Measurements from ENCODE around the gene SLAIN1. TPM values are rescaled to one million over a fixed set of nuclear protein-coding genes. Genes with fewer than 3 reads are reported as not detected.

The SLAIN1 gene
- total and polyA plus RNA-seq, 2 of the 8 experiments (the other 6 are each of a cell fraction or from before 2014, with no cell fraction given): 35.0 to 37.7 TPM

GRCh38 chr13:77749344-77749880 lies 51.9 kb downstream of the SLAIN1 start:
- no peaks in the 10 kb centered on the region for H3K27me3 ChIP-seq (replicated peaks in 1 of 4; ENCODE audit: control insufficient read depth in 3 of 4, extremely low read depth in 1 of 4, insufficient read depth in 3 of 4, low read length in 3 of 4)
- H3K79me1 ChIP-seq (ENCODE audit: low read depth, low read length): no peaks in the 10 kb centered on the region; the same call in 1 of the 2 replicates
- no peaks in the 10 kb centered on the region for H3K23me2 ChIP-seq (ENCODE audit: low read depth, low read length)
- no peak overlapping the region for H2AFZ ChIP-seq (ENCODE audit: low read length)
- H2BK12ac ChIP-seq (ENCODE audit: low read depth, low read length): no peak overlapping the region
- no peak overlapping the region for H2AK5ac ChIP-seq (ENCODE audit: low read depth, low read length)
- ChIA-PET CTCF (ENCODE audit: partially characterized antibody) (interaction anchor here (0.5 to 7.3 kb wide), 5 partner anchors 9 to 372 kb away, joined by 3 to 104 read pairs (median 3); no protein-coding TSS in a partner anchor), POLR2A (ENCODE audit: partially characterized antibody) (no interaction called here)
- no peak overlapping the region for H2BK20ac ChIP-seq (ENCODE audit: low read length)
- FAIRE-seq: no peak
- H4K91ac ChIP-seq (replicated peaks; ENCODE audit: insufficient read length, low read length): no peak overlapping the region
- no peak overlapping the region for H3K56ac ChIP-seq (replicated peaks; ENCODE audit: insufficient read length, low read depth, low read length)
- no peak overlapping the region for H2BK120ac ChIP-seq (replicated peaks; ENCODE audit: low read depth, low read length)
- DNase-seq (ENCODE audit: low read depth in 1 of 2, low spot score in 2 of 2): no peak
- H3K79me2 ChIP-seq (ENCODE audit: control insufficient read depth in 1 of 2, insufficient read depth in 2 of 2, low read length in 2 of 2): peaks cover 0 to 22% of the 10 kb centered on the region in 2 experiments; a peak in 2 of 4 replicates
- peaks cover 2% of the 10 kb centered on the region in 2 experiments for H4K20me1 ChIP-seq (replicated peaks in 1 of 2; ENCODE audit: control insufficient read depth in 1 of 2, insufficient read depth in 2 of 2, low read length in 2 of 2)
- peaks cover 0 to 2% (median 0%) of the 10 kb centered on the region in 4 experiments; a peak in 1 of 7 replicates for H3K4me1 ChIP-seq (replicated peaks in 1 of 4; ENCODE audit: control insufficient read depth in 3 of 4, insufficient read depth in 4 of 4, low read length in 3 of 4)
- no peak overlapping the region for H3K4me3 ChIP-seq (ENCODE audit: extremely low read depth in 1 of 4, insufficient read depth in 2 of 4, low read depth in 3 of 4, low read length in 4 of 4)
- no peak overlapping the region for H3K4me2 ChIP-seq (ENCODE audit: insufficient read depth in 1 of 2, low read depth in 2 of 2, low read length in 2 of 2)
- 86% methylated on average over 2 of the region's 2 CpGs; no CpG with 5 or more reads in 1 of the 2 experiments for WGBS, 2 experiments (ENCODE audit: extremely low coverage in 1 of 2, insufficient coverage in 1 of 2, insufficient read length in 1 of 2, insufficient replicate concordance in 2 of 2, low coverage in 1 of 2, low lambda C conversion rate in 2 of 2, missing lambda C conversion rate in 1 of 2)
- no peak overlapping the region for H3K18ac ChIP-seq (ENCODE audit: extremely low read depth, low read length)
- H3K9me3 ChIP-seq (ENCODE audit: insufficient read depth in 2 of 2, low read depth in 1 of 2, low read length in 1 of 2): no peaks in the 10 kb centered on the region
- no peak overlapping the region for H4K8ac ChIP-seq (ENCODE audit: extremely low read depth, insufficient read depth, low read length)
- H3K14ac ChIP-seq (ENCODE audit: insufficient read length): no peak overlapping the region
- H3K9ac ChIP-seq (replicated peaks in 1 of 4; ENCODE audit: extremely low read depth in 1 of 4, low read depth in 3 of 4, low read length in 3 of 4): no peak overlapping the region
- H3K23ac ChIP-seq (ENCODE audit: insufficient read length): no peak overlapping the region
- H3K27ac ChIP-seq (ENCODE audit: low read depth, low read length): no peak overlapping the region
- peaks cover 3 to 27% (median 20%) of the 10 kb centered on the region in 4 experiments for H3K36me3 ChIP-seq (ENCODE audit: control insufficient read depth in 2 of 4, insufficient read depth in 4 of 4, low read length in 3 of 4)
- H2BK5ac ChIP-seq (ENCODE audit: low read depth, low read length): no peak overlapping the region
- no peak overlapping the region for H4K5ac ChIP-seq (ENCODE audit: insufficient read length, low read depth, low read length)
- H3K4ac ChIP-seq (replicated peaks; ENCODE audit: insufficient read length, low read depth, low read length): no peak overlapping the region
- H2BK15ac ChIP-seq (ENCODE audit: low read length): no peak overlapping the region
- TF ChIP-seq CBX8 (IDR thresholded peaks at IDR 0.05; ENCODE audit: borderline replicate concordance, low read depth, low read length): no peak

All from H1 (cell line).